ENCODE measurements around the gene NR2C2. TPM values are rescaled to one million over a fixed set of nuclear protein-coding genes. Genes with fewer than 3 reads are reported as not detected.

Gene NR2C2
- total and polyA plus RNA-seq, 3 donors from 2014 or later: 52.6 to 87.5 (median 85.2) TPM

- Histone ChIP-seq H3K9me3 (no peaks in the 10 kb centered on the region), H3K4me3 (no peak overlapping the region), H3K27ac (no peak overlapping the region), H3K27me3 (no peaks in the 10 kb centered on the region), H3K4me1 (no peaks in the 10 kb centered on the region), H3K36me3 (ENCODE audit: low read depth, missing control alignments) (no peaks in the 10 kb centered on the region)
- DNase-seq: no peak
- intact Hi-C loops (cut with DNase I; ENCODE audit: low total_unique reads): no loop called here
- TF ChIP-seq CTCF (IDR thresholded peaks at IDR 0.05) (no peak), POLR2A (IDR thresholded peaks at IDR 0.05) (no peak)
- 51 to 68% methylated on average over 1 of the region's 1 CpG for WGBS, 2 donors
Observed at GRCh38 chr3:14967285-14967684, 19.9 kb downstream of the NR2C2 start.

- Histone ChIP-seq H3K27ac (no peak overlapping the region), H3K36me3 (ENCODE audit: low read depth, missing control alignments) (no peaks in the 10 kb centered on the region), H3K27me3 (no peaks in the 10 kb centered on the region), H3K9me3 (no peaks in the 10 kb centered on the region), H3K4me1 (no peaks in the 10 kb centered on the region), H3K4me3 (no peak overlapping the region)
- WGBS, 2 donors: 87 to 91% methylated on average over 1 of the region's 1 CpG
- TF ChIP-seq CTCF (IDR thresholded peaks at IDR 0.05) (no peak), POLR2A (IDR thresholded peaks at IDR 0.05) (no peak)
- no peak for DNase-seq
- intact Hi-C loops (cut with DNase I; ENCODE audit: low total_unique reads): no loop called here
Observed at GRCh38 chr3:14969671-14970070, 22.3 kb downstream of the NR2C2 start.

GRCh38 chr3:14976317-14976716, 28.9 kb downstream of the NR2C2 start:
- no peaks in the 10 kb centered on the region for H3K36me3 ChIP-seq (ENCODE audit: low read depth, missing control alignments)
- H3K4me3 ChIP-seq: no peak overlapping the region
- no peak for DNase-seq
- no peak overlapping the region for H3K27ac ChIP-seq
- H3K27me3 ChIP-seq: no peaks in the 10 kb centered on the region
- peaks cover 7% of the 10 kb centered on the region for H3K4me1 ChIP-seq
- intact Hi-C loops (cut with DNase I; ENCODE audit: low total_unique reads): no loop called here
- 20 to 37% methylated on average over 1 of the region's 1 CpG for WGBS, 2 donors
- H3K9me3 ChIP-seq: no peaks in the 10 kb centered on the region
- TF ChIP-seq CTCF (IDR thresholded peaks at IDR 0.05): no peak
- TF ChIP-seq POLR2A (IDR thresholded peaks at IDR 0.05): no peak

GRCh38 chr3:14980689-14981088, 33.3 kb downstream of the NR2C2 start:
- intact Hi-C loops (cut with DNase I; ENCODE audit: low total_unique reads): no loop called here
- 84 to 85% methylated on average over 4 of the region's 4 CpGs for WGBS, 2 donors
- Histone ChIP-seq H3K27me3 (no peaks in the 10 kb centered on the region), H3K36me3 (ENCODE audit: low read depth, missing control alignments) (no peaks in the 10 kb centered on the region), H3K27ac (no peak overlapping the region), H3K4me1 (peaks cover 7% of the 10 kb centered on the region), H3K4me3 (no peak overlapping the region), H3K9me3 (no peaks in the 10 kb centered on the region)
- DNase-seq: no peak
- no peak for TF ChIP-seq CTCF (IDR thresholded peaks at IDR 0.05)
- no peak for TF ChIP-seq POLR2A (IDR thresholded peaks at IDR 0.05)

- intact Hi-C loops (cut with DNase I; ENCODE audit: low total_unique reads): no loop called here
- Histone ChIP-seq H3K36me3 (ENCODE audit: low read depth, missing control alignments) (no peaks in the 10 kb centered on the region), H3K9me3 (no peaks in the 10 kb centered on the region), H3K27ac (no peak overlapping the region), H3K4me1 (peaks cover 3% of the 10 kb centered on the region), H3K27me3 (no peaks in the 10 kb centered on the region), H3K4me3 (no peak overlapping the region)
- TF ChIP-seq CTCF (IDR thresholded peaks at IDR 0.05) (no peak), POLR2A (IDR thresholded peaks at IDR 0.05) (no peak)
- DNase-seq: no peak
- 96 to 98% methylated on average over 3 of the region's 3 CpGs for WGBS, 2 donors
Observed at GRCh38 chr3:14984581-14985113, 37.3 kb downstream of the NR2C2 start.
